GM10266 (cell line): Measurements from ENCODE around the gene RBM23.

Experiments
- DNase-seq: peaks from one replicate; pipeline ENCODE4 v3.0.0; 2012; ENCODE audit errors: extremely low spot score
- TF ChIP-seq, protein P1 (sequence below): IDR thresholded peaks from 2 replicates; pipeline ENCODE4 v1.5.1; 2012; ENCODE audit warnings: mild to moderate bottlenecking, low read depth; ENCODE audit not compliant: control insufficient read depth, insufficient read depth; ENCODE audit errors: missing control alignments

RBM23 gene

DNA sequence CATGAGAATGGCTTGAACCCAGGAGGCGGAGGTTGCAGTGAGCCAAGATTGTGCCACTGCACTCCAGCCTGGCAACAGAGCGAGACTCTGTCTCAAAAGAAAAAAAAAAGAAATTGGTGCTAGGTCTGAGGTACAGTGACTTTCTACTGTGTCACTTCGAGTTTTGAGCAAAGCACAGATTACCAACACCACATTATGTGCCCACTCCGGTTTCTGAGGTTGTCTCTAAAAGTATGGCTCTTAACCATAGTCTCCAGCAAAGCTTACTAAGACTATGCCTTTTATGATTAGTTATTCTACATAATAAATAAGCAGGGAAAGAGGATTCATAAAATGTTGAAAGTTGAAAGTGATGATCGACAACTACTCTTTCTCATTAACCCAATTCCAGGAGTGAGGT is 8.0 kb downstream of the RBM23 start:
- DNase-seq: no peak
- TF ChIP-seq, protein P1, sequence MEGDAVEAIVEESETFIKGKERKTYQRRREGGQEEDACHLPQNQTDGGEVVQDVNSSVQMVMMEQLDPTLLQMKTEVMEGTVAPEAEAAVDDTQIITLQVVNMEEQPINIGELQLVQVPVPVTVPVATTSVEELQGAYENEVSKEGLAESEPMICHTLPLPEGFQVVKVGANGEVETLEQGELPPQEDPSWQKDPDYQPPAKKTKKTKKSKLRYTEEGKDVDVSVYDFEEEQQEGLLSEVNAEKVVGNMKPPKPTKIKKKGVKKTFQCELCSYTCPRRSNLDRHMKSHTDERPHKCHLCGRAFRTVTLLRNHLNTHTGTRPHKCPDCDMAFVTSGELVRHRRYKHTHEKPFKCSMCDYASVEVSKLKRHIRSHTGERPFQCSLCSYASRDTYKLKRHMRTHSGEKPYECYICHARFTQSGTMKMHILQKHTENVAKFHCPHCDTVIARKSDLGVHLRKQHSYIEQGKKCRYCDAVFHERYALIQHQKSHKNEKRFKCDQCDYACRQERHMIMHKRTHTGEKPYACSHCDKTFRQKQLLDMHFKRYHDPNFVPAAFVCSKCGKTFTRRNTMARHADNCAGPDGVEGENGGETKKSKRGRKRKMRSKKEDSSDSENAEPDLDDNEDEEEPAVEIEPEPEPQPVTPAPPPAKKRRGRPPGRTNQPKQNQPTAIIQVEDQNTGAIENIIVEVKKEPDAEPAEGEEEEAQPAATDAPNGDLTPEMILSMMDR: no peak

DNA sequence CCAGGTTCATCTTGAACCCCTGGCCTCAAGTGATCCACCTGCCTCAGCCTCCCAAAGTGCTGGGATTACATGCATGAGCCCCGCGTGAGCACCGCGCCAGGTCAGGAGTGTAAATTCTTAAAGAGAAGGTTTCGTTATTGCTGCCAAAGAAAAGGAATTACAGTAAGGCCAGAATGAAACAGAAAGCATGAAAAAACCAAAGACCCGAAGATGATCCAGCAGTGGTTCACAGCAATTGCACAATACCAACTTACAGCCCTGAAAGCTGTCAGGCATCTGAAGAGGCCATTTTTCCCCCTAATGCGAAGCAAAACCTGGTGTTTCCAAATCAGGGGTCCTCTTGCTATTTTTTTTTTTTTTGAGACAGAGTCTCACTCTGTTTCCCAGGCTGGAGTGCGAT is 10.3 kb downstream of the RBM23 start:
- DNase-seq: no peak
- TF ChIP-seq, protein P1: no peak

DNA sequence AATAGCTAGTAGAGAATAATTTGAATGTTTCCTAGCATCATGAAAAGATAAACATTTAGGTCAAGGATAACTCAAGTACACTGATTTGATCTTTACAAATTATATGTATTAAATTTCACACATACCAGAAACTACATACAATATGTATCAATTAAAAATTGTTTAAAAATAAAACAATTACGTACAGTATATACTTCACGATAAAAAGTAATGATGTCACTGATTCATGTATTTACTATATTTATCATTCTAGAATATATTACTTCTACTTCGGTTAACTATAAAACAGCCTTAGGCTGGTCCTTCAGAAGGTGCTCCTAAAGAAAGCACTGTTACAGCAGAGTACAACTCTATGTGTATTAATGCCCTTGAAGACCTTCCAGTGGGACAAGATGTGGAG is 11.5 kb downstream of the RBM23 start:
- TF ChIP-seq, protein P1: no peak
- DNase-seq: no peak

DNA sequence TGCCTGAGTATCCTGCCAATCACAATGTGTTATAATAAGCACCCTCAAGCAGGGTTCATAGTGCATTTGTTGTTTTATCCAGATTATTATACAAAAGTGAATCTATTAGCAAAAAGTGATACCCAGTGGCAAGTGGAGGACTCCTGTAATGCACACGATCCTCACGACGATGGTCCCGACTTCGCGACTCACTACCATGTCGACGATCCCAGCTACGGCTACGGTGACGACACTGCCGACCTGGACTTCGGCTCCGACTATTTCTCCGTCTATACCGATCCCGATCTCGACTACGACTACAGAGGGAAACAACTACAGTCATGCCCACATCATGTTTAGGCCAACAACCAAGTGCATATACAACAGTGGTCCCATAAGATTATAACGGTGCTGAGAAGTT is 12.9 kb downstream of the RBM23 start:
- TF ChIP-seq, protein P1: no peak
- DNase-seq: no peak

DNA sequence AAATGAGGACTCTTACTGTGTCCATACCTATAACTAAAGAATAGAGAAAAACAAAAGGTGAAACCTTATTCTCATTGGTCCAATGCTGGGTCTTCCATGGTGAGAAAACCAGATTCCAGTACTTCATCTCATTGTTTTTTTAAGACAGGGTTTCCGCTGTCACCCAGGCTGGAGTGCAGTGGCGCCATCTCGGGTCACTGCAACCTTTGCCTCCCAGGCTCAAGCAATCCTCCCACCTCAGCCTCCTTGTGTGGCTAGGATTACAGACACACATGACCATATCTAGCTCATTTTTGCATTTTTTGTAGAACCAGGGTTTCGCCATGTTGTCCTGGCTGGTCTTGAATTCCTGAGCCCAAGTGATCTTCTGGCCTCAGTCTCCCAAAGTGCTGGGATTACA is 13.3 kb downstream of the RBM23 start:
- TF ChIP-seq, protein P1: no peak
- DNase-seq: no peak

DNA sequence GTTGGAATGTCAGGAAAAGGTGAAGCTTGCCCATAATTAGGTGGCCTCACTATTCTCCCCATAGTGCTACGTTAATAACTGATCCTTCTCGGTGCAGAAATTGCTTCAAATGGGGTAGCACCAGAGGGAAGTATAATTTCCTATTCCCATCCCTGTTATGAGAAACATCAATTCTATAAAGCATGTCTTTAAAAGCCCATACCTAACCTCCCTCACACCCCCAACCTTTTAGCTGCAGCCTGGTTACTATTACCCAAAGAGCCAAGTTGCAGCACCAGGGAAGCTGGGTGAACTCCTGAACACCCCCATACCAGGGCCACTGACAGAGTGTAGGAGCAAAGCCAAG is 15.2 kb downstream of the RBM23 start:
- TF ChIP-seq, protein P1: no peak
- DNase-seq: no peak

DNA sequence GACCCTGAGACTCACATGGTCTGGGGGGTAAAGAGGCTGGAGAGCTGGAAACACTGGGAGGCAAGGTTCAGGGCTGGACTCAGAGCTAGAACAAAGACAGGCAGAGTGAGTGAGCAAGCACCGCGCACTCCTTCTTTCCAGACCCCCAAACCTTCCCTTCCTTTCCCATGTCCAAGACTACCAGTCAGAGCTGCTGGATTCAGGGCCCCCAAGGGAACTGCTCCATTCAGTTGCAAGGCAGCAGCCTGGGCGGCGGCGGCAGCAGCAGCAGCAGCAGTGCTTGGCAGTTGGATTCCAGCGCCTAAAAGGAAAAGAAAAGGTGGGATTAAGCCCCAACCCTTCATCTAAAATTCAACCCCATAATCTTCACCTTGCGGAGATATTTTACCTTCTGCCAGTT is 17.1 kb downstream of the RBM23 start:
- TF ChIP-seq, protein P1: no peak
- no peak for DNase-seq
